HPDE6-E6E7 (cell line): ENCODE results near the gene FBXW4.

Source experiments
- DNase-seq: peaks from one replicate; pipeline ENCODE4 v3.0.0; 2011; ENCODE audit warnings: missing footprints; ENCODE audit errors: extremely low spot score

Gene FBXW4

DNA sequence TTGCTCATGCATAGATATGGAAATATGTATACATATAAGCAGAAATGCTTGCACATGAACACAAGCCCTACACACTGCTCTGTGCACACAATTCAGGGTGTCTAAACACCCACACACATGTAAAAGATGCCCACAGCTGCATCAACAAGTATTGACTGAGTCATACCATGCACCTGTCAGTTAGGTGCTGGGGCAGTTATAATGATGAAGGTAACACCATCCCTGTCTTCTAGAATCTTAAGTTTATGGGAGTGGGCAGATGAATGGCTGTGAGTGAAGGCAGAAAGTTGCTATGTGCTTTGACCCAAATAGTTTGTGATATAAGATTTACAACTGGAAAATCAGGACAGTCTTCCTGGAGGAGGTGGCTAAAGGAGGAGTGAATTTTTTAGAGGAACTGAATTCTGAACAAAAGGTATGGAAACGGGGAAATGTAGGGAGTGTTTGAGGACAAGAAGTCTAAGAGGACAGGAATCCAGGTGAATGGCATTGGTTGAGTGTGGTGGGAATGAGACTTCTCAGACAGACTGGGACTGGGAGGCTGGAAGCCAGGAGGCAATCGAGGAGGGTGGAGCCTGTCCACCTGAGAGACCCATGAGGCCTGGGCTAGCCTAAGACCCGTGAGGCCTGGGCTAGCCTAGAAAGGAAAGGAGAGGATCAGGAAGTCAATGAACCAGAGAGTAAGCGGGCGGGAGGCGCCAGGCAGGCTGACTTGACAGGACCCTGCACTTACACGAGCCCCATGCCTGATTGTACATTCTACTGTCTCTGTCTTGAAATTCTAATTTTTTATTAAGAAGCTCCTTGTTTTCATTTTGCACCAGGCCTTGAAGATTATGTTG lies 127.6 kb downstream of the FBXW4 start:
- no peak for DNase-seq

DNA sequence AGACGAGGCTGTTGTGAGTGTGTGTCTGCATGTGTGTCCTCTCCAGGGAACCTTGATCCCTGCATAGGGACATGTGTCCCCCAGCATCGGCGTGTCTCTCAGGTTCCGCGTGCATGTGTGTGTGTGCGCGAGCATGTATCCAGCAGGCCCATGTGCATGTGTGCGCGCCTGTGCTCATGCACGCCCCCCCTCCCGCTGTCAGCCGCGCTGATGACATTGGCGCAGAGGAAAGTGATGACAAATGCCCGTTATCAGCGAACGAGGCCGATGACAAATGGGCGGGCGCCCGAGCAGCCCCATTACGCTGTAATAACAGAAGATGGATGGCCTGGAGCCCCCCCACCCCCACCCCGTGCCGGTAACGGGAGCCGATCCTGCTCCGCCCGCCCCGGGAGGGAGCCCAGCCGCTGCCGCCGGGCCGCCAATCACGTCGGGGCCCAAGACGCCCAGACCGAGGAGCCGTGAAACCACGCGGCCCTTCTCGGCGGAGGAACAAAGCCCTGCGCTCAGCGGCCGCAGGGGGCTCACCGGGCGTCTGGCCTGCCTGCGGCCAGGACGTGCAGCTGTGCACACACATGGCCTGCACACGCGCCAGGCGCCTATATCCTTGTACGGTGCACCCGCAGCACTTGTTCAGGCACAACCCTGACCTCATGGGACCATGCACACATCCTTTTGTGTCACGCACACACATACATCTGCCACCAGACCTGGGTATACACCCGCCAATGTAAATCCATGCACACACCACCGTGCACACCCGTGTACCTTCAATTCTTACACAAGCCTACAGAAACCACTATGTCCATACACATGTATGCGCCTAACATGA lies 128.4 kb downstream of the FBXW4 start:
- no peak for DNase-seq

DNA sequence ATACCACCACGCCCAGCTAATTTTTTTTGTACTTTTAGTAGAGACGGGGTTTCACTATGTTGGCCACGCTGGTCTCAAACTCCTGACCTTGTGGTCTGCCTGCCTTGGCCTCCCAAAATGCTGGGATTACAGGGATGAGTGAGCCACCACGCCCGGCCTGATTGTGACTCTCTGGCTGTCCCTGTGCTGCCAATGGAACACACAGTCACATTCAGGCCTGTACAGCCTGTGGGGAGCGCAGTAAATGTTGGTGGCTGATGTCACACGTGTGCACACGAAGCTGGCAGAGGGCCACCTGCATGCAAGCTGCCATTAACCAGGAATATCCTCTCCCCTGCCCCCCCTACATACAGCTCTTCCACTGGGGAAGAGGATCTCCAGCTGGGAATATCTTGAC lies 129.0 kb downstream of the FBXW4 start:
- no peak for DNase-seq

DNA sequence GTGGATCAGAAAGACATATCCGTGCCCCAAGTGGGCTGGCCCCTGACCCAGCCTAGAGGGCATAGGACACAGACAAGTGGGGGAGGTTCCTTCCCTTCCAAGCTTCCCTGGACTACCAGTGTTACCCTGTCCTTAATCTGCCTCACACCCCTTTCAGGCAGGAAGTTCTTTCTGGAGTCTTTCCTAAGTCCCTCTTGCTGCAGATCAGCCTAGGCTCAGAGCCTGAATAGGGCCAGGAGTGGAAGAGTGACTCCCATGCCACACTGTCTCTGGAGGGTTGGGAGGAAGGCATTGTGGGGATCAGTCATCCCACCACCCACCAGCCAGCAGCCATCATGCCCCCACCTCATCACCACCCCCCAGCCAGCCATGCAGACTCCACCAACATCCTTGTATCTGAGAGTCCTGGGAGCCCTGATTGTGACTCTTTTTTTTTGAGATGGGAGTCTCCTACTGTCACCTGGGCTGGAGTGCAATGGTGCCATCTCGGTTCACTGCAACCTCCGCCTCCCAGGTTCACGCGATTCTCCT lies 129.5 kb downstream of the FBXW4 start:
- no peak for DNase-seq

DNA sequence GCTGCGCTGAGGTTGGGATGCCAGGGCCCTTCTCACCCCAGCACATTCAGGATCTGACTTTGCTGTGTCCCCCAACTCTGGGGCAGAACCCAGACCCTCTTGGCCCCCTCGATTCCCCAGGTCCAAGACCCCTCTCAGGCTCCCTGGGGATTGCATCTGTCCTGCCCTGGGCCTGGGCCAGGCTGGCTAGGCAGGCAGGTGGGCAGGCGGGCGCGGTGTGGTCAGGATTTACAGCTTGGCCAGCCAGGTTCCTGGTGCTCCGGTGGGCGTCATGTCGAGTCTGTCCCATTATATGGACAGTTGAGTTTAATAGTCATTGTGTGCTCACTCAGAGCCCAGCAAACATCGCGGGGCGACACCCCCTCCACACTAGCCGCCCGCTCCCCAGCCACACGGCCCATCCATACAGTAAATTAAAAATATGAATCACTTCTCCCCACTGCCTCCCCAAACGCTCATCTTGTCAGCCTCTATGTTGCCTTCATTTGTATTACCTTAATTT lies 130.4 kb downstream of the FBXW4 start:
- no peak for DNase-seq

DNA sequence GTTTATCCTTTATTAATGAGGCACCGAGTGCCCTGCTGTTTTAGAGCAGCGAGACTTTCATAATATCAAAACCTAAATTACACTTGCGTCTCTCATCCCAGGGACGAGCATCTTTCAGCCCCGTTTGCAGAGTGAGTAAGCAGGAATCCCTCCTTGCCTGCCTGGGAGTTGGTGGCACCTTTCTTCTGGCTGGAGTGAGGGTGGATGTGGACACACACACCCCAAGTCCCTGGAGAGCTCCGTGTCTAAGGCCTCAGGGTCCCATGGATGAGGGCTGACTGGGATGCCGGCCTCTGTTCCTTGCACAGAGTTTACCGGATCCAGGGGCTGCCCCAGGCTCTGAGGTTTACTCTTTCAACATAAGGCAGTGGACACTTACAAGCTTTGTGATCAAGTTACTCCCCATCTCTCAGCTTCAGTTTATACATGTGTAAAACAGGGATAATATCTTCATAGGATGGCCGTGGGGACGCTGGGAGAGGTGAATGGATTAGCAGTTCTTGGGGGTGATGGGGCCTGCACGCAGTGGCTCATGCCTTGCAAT lies 131.4 kb downstream of the FBXW4 start:
- no peak for DNase-seq

DNA sequence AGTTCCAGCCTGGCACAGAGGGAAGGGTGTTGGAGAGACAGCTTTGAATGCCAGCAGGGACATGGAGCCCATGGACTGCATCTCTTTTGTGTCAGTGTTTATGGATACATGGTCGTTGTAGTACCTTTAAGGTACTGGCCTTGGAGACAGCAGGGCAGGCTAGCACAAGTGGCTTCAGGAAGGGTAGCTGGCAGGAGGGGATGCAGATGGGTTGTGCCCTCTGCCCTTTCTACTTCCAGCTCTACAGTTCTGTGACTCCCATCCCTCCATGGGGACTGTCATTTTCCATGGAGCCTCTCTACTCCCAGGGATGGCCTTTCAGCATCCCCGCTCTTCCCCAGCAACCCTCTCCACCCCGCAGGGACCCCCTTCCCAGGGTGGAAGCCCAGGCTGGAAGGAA lies 132.0 kb downstream of the FBXW4 start:
- DNase-seq: no peak

DNA sequence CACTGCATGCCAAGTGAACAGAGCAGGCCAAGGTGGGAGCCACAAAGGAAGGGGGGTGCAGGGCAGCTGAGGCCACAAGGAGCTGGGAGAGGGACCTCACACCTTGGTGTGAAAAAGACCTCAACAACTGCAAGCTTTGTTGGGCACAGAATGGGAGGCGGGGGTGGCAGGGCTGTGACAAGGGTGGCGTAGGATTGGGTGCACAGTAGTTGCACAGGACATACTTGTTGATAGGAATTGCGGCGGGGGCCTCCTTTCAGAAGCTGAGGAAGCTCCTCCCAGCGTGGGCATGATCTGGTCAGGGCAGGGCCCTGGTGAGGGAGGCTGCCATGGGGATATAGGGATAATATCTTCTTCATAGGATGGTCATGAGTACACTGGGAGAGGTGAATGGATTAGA lies 132.7 kb downstream of the FBXW4 start:
- no peak for DNase-seq

DNA sequence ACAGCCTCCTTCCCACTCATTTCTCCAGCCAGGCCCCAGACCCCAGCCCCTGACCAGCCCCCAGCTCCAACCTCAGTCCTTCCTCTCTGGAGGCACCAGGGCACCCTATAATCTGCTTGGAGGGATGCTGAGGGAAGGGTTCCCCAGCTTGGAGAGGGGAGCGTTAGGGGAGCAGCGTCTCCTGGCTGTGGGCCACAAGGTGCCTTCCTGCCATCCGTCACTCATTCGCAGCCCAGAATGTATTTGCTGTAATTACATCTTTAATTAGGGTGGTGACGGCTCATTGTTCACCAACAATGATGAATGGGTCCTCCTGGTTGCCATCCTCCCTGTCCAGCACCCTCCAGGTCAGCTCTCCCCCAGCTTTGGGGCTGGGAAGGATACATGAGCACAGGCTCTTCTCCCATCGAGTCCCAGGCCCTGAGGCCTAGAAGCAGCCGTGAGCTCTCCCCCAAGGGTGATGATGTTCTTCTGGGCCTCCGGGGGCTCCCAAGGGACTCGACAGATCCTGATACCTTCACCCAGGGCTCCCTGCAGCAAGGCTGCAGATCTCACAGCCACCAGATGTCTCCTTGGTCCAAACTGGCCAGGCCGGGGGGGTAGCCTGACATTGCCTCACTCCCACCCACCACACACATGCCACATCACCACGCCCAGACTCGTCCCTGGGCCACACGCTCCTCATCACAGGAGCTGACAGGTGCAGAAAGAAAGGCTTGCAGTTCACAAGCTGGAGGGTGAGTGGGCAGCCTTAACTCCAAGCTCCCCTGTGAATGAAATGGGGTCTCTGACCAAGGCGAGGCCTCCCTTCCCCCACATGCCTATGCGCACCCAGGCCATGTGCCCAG lies 133.7 kb downstream of the FBXW4 start:
- no peak for DNase-seq
